ENCODE data around the gene PEAK3.
A peak's percentile ranks its signal among the peaks of the same experiment; 100 is the strongest.
"Not testable (repeated sequence)": the region's sequence is repeated elsewhere in the genome, so short reads cannot be mapped to it uniquely, and the experiment has no call there.

PEAK3 gene

DNA sequence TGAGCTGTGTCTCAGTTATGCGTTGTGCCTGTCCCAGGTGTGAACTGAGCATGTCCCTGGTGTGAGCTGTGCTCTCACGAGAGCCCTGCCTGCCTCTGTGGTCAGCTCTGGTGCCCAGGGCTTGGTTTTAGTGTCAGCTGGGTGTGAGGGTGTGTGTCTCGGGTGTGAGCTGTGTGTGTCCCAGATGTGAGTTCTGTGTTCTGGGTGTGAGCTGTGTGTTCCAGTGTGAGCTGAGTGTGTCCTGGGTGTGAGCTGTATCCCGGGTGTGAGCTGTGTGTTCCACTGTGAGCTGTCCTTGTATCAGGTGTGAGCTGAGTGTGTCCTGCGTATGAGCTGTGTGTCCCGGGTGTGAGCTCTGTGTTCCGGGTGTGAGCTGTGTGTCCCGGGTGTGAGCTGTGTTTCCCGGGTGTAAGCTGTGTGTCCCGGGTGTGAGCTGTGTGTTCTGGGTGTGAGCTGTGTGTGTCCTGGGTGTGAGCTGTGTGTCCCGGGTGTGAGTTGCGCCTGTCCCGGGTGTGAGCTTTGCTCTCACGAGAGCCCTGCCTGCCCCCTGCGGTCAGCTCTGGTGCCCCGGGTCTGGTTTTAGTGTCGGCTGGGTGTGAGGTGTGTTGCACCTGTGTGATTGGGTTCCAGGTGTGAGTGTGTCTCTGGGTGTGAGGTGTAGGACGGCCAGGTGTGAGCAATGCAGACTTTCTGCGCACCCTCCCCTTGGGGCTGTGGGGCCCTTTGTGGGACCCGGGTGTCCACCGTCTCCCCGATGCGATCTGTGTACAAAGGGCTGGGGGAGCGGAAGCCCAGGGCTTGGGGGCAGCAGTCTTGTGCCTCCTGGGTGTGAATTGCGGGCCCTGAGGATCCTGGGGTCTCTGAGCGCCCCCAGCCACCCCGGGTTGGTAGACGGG lies 7.1 kb upstream of the PEAK3 start:
- no peak for DNase-seq (ENCODE audit: low read depth in 3 of 3)

DNA sequence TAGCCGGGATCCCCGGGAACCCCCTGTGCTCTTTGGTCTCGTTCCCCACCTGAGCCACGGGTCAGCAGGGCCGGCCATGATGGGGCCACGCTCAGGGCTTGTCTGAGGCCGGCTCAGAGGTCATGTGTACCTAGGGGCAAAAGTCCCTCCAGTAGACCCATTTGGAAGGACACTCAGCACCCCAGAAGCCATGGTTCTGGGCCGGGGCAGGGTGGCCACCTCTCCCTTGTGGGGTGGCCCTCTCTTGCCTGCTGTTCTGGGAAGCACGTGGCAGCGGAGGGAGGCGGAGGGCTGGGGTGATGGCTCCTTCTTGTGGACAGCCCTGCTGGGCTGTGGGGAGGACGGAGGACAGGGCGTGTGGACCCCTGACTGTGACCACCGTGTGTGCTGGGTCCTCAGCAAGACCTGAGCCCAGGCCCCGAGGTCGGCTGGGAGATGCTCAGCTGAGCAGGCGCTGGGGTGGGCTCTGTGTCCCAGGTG lies 6.4 kb upstream of the PEAK3 start:
- DNase-seq (ENCODE audit: low read depth in 3 of 3) = no peak

DNA sequence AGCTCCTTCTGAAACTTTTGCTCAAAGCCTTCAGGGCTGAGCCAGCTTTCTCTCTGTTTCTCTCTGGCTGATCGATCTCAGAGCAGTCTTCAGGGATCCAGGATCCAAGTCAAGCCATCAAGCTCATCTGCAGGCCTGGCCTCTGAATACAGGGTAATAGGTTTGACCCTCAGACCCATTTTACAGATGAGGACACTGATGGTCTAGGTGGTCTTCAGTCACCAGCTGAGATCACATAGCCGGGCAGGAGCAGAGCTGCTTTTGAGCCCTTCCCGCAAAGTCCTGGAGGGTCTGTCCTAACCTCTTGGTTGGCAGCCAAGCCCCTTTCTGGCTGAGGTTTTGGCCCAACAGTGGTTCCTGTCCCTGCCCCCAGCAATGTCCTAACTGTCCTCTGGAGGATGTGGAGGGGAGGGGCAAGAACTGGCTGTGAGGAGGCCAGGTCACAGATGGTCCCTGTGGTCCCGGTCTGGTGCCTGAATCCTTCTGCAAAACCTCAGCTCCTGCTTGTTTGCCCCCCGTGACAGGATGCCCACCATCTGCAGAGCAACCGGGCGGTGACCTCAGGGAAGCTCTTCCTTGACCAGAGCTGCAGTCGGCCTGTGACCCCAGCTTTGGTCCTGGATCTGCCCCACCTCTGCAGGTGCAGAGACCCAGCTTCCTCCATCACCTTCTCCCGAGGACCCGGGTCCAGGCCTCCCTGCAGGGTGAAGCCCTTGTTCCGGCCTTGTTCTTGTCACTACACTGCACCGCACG lies 5.8 kb upstream of the PEAK3 start:
- DNase-seq (ENCODE audit: low read depth in 3 of 3) = no peak

DNA sequence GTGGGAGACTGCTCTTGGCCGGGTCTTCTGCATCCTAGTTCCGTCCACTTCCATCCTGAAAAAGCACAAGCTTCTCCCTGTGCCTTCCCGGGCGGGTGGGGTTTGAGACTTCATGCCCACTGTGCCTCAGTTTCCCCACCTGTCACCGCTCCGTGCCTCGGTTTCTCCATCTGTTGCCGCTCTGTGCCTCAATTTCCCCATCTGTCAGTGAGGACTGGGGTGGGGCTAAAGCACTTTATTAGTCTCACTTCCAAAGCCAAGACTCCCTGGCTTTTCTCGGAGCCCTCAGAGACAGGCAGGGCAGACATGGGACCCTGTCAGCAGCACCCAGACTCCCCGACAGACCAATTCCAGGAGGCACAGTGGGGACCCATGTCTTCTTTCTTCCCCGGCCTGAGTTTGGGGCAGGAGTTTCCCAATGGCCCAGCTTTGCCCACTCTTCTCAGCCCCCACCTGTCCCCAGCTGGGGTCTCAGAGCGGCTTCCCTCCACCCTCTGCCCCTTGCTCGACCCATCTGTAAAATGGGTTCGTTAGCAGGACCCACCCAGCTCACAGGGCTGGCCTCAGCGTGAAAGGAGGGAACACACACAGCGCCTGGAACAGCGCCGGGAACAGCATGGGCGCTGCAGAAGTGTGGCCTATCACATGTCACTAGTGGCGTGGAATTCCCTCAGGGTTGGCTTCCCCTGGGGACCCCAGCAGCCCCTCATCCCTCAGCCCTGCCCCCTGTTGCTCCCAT lies 4.6 kb upstream of the PEAK3 start:
- no peak for DNase-seq (ENCODE audit: low read depth in 3 of 3)

DNA sequence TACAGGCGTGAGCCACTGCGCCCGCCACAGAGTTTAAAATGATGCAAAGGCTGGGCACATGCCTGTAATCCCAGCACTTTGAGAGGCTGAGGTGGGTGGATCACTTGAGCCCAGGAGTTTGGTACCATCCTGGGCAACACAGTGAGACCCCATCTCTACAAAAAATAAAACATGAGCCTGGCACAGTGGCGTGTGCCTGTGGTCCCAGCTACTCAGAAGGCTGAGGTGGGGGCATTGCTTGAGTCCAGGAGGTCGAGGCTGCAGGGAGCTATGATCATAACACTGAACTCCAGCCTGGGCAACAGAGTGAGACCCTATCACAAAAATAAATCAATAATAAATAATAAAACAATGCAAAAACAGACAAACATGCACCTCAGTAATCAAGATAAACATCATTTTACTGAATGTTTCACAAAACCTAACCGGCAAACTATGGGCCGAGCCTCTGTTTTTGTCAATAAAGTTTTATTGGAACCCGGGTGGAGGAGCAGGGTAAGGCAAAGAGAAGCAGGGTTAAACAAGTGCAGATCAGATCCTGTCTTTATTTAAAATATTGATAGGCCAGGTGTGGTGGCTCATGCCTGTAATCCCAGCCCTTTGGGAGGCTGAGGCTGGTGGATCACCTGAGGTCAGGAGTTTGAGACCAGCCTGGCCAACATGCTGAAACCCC lies 2.0 kb upstream of the PEAK3 start:
- no peak for DNase-seq (ENCODE audit: low read depth in 3 of 3)

DNA sequence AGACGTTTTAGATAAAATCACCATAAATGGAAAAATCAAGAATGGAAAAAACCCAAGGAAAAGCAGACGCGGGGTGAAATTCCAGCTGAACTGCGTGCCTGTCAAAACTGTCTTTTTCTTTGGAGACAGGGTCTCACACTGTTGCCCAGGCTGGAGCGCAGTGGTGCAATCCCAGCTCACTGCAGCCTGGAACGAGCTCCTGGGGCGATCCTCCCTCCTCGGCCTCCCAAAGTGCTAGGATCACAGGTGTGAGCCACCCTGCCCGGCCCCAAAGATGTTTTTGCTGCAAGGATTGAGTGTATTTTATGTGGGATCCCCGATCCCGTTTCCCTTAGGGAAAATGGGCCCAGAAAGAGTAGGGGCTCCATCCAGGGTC lies 875 bp upstream of the PEAK3 start:
- no peak for DNase-seq (ENCODE audit: low read depth in 3 of 3)

DNA sequence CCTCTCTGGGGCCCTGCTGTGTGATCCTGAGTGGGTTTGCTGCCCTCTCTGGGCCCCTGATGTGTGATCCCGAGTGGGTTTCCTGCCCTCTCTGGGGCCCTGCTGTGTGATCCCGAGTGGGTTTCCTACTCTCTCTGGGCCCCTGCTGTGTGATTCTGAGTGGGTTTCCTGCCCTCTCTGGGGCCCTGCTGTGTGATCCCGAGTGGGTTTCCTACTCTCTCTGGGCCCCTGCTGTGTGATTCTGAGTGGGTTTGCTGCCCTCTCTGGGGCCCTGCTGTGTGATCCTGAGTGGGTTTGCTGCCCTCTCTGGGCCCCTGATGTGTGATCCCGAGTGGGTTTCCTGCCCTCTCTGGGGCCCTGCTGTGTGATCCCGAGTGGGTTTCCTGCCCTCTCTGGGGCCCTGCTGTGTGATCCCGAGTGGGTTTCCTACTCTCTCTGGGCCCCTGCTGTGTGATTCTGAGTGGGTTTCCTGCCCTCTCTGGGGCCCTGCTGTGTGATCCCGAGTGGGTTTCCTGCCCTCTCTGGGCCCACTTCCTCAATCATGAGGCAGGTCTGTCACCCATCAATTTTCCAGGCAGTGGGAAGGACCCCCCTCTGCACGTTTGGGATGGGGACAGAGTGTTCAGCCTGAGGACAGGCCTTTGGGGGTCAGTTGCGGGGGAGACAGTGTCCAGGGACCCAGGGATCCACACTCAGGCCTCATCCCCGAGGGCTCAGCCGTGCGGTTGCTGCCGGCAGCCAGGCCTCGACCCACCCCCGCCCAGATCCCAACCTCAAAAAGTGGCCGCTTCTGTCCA lies 512 bp downstream of the PEAK3 start:
- not testable (repeated sequence) for DNase-seq (ENCODE audit: low read depth in 3 of 3)

DNA sequence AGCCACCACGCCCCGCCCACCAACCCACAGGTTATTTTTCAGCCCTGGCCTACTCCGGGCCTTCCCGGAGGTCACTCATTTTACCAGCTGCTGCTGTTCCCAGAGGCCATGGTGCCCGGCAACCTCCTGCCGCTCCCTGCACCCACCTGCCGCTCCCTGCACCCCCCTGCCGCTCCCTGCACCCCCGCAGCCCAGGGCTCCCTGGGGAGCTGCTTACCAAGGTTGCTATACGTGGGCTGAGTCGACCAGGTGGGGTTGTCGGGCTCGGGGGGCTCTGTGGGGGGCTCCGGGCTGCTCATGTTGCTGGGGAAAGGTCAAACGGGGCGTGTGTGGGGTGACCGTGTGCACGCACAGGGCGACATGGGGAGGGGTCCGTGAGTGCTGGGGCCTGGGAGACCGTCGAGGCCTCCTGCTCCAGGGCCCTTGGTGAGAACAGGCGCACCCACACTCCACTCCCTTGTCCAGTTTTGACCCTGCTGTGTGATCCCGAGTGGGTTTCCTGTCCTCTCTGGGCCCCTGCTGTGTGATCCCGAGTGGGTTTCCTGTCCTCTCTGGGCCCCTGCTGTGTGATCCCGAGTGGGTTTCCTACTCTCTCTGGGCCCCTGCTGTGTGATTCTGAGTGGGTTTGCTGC lies 1.2 kb downstream of the PEAK3 start:
- DNase-seq (ENCODE audit: low read depth in 3 of 3) = no peak

DNA sequence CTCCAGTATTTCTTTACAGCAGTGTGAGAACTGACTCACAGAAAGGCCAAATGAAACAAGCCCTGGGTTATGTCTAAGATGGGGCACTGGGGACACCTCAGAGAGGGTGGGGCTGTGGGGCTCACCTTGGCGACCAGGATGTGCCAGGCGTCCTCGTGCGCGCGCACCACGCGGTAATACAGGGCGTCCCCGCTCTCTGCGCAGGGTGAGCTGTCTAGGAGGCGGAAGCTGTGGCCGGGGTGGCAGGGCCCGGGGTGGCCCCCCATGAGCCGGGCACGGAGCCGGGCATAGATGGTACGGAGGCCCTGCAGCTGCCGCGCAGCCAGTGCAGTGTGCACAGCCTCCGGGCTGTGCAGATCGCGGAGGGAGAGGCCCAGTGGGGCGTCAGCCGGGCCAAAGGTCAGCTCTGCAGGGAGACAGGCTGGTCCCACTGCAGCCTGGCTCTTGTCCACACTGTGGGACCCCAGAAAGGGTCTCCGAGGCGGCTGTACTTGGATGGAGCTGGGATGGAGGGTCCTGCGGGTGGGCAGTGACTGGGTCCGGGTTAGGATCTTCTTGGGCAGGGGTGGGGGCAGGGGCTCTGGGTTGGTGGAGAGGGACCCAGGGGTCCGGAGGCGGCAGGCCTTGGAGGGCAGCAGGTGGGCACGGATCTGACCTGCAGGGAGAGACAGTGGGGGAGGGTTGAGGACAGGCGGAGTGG lies 3.4 kb downstream of the PEAK3 start:
- no peak for DNase-seq (ENCODE audit: low read depth in 3 of 3)

DNA sequence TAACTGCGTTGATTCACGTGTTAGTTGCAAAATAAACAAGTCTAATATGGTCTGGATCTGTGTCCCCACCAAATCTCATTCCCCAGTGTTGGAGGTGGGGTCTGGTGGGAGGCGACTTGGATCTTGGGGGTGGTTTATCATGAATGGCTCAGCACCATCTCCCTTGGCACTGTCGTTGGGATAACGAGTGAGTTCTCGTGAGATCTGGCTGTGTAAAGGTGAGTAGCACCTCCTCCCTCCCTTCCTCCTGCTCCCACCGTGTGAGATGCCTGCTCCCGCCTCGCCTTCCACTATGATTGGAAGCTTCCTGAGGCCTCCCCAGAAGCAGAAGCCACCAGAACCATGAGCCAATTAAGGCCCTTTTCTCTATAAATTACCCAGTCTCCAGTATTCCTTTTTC lies 4.8 kb downstream of the PEAK3 start:
- DNase-seq (ENCODE audit: low read depth in 3 of 3) = no peak

DNA sequence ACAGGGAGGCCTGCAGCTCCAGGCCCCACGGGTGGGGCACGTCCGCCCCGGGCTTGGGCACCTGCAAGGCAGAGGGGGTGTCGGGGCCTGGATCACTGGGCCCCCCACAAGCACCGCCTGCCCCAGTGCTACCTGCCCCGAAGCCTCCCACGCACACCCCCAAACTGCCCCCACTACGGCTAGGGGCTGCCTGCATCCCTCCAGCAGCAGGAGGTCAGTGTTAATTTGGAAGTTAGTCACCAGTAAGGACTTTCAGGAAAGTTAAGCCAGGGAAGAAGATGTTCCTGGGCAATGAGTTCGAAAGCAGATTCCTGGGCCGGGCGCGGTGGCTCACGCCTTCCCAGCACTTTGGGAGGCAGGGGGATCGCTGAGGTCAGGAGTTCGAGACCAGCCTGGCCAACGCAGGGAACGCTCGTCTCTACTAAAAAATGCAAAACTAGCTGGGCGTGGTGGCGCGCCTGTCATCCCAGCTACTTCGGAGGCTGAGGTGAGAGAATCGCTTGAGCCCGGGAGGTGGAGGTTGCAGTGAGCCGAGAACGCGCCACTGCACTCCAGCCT lies 5.5 kb downstream of the PEAK3 start:
- DNase-seq (ENCODE audit: low read depth in 3 of 3) = no peak

DNA sequence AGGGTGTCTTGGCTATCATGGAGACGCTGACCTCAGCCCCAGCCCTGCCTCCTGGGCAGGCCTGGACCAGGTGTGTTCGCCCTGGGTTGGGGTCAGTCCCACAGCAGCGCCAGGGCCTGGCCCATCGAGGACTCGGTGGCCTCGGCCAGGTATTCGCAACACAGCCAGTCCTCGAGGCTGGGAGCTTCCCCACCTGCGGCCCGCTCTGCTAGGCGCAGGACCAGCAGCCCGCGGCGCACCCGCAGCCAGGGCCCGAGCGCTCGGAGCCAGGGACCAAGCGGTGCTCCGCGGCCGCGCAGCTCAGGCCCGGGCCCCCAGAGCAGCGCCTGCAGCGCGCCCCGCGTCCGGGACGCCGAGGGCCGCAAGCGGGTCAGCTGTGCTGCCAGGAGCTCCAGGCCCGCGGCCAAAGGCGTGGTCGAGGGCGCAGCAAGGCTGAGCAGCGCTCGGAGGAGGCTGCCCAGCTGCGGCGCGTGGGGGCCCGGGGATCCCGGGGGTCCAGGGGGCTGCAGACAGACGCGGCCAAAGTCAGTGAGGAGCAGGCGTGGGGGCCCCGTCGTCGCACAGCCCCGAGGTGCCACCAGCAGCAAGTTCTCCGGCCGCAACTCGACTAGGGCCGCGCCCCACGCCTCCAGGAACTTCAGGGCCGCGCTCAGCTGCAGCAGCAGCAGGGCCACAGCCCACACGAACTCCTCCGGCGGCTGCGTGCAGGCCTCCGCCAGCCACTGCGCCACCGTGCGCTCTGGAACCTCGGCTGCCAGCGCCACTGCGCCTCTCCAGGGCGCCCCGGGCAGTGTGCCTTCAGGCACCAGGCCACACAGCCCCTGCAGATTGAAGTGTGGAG lies 6.2 kb downstream of the PEAK3 start:
- DNase-seq (ENCODE audit: low read depth in 3 of 3) = no peak

DNA sequence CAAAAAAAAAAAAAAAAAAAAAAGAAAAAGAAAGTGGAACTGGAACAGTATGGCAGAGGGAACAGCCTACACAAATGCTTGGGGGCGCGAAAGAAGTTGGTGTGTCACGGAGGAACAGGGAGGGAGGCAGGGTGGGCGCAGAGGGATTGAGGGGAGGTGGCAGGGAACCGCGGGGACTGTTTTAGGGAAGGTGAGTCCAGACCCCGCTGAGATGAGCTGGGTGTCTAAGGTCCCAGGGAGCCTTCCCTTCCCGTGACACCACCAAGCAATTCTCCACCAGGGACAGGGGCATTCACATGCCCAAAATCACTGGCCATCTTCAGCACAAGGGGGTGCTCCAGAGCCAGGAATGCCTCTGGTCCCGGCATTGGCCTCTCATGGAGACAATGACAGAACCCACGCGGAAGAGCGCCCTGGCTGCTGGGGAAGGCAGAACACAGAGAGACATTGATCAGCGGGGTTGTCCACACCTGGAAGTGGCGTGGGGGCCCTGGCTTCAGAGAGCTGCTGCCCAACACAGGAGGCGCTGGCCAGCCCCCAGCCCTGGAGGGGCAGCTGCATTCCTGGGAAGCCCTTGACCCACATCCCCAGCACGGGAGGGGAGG lies 6.9 kb downstream of the PEAK3 start:
- DNase-seq (ENCODE audit: low read depth in 3 of 3) = no peak

DNA sequence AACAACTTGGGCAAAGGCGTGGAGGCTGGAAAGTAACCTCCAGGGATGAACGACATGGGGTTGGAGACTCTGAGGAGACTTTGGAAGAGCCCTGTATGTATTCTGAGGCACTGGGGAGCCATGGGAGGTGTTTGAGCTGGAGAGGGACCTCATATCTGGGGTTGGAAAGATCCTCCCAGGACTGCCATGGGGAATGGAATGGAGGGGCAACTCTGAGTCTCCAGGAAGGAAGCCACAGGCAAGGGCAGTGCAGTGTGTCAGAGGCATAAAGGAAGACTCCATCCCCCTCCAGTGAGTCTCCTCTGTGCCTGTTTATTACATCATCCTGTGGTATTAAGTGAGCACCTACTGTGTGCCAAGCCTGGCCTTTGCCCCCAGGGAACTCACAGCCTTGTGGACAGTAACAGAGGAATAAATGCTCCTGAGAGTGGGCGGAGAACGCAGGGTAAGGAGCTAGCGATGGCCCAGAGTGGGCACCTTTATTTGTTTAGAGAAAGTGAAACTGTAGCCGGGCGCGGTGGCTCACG lies 7.7 kb downstream of the PEAK3 start:
- DNase-seq (ENCODE audit: low read depth in 3 of 3) = no peak

DNA sequence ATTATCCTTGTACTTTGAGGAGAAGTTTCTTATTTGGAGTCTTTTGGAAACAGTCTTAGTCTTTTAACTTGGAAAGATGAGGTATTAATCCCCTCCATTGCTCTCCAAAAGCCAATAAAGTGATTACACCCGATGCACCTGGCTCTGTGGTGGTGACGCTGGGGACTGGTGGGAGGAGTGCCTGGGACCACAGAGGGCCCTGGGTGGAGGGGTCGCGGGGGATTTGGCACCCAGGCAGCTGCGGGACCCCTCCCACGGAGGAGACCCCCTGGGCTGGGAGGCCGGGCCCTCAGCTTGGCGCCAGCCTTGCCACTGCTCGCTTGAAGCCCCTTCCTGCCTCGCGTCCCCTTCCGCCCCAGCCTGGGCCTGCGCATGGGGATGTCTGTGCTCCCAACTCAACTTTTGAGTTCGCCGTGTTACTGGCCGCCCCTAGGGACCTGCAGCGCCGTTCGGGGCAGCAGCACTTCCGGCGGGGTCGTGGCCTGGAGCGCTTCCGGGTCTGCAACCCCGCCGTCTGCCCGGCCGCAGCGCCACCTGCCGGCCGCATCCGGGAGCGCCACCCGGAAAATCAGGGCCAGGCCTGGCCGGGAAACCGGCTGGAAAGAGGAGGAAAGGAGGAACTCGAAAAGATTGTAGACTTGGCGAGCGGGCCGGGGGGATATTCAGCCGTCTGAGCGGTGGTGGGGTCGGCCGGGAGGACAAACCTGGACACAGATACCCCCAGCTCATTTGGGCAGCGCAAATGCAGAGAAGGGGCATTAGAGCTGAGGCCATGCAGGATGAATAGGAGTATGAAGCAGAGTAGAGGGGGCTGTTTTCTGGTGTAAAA lies 8.4 kb downstream of the PEAK3 start:
- peak in 2 of 3 experiments; percentile 52 to 62 for DNase-seq (ENCODE audit: low read depth in 3 of 3)

DNA sequence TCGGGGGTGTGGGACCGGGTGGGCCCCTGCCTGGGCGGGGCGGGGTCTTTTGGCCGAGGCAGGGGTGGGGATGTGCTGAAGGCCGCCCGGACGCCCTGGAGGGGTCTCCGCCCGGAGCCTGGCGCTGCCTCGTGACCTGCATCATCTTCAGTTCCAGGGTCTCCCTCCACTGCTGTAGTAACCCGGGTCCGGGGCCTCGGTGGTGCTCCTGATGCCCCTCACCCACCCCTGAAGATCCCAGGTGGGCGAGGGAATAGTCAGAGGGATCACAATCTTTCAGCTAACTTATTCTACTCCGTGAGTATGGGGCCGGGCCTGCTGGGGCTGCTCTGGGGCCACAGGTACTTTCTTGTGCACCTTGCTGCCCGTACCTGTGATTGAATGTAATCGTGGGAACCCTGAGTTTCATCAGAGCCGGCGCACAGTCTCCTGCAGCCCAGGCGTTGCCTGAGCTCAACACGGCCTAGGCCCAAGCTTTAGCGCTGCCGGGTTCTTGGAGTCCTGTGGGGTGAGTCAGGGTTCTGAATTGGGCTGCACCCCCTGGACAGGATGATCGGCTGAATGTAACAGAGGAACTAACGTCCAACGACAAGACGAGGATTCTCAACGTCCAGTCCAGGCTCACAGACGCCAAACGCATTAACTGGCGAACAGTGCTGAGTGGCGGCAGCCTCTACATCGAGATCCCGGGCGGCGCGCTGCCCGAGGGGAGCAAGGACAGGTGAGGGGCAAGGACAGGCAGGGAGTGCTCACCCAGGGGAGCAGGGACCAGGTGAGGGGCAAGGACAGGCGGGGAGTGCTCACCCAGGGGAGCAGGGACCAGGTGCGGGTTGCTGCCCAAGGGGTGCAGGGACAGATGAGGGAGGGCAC lies 10.5 kb downstream of the PEAK3 start:
- no peak for DNase-seq (ENCODE audit: low read depth in 3 of 3)

Measured in stimulated activated CD4-positive, alpha-beta T cell treated with anti-CD3 and anti-CD28 coated beads, TNF-alpha, amount 100 ng/mL, for 4 hours (primary cell).